AG09319 (cell line): Measurements from ENCODE around the gene PPP1R18.

Experiments
- DNase-seq: peaks from one replicate; pipeline ENCODE4 v3.0.0-alpha.2; 2010; ENCODE audit warnings: low read depth; ENCODE audit errors: extremely low read depth
- TF ChIP-seq, protein P1 (sequence below): IDR thresholded peaks from 2 replicates; pipeline ENCODE4 v1.5.1; 2011; ENCODE audit warnings: low read depth, mild to moderate bottlenecking, inconsistent platforms, low read length, moderate library complexity

PPP1R18 gene

DNA sequence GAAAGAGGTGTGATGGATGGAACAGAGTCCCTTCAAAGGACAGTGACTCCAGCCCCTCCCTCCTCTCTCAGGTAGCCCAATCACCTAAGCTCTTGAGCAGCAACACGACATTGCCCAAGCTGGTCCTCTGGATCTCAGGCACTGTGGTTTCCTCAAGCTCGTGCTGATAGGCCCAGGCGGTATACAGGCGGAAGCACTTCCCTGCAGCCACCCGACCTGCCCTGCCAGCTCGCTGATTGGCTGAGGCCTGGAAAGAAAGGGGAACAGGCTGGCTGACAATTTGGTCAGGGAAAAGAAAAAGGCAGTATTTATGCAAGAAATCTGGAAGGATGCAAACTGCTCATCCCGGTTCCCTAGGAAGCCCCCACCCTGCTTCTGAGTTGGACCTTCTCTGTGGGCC is 29.9 kb downstream of the PPP1R18 start:
- TF ChIP-seq, protein P1, sequence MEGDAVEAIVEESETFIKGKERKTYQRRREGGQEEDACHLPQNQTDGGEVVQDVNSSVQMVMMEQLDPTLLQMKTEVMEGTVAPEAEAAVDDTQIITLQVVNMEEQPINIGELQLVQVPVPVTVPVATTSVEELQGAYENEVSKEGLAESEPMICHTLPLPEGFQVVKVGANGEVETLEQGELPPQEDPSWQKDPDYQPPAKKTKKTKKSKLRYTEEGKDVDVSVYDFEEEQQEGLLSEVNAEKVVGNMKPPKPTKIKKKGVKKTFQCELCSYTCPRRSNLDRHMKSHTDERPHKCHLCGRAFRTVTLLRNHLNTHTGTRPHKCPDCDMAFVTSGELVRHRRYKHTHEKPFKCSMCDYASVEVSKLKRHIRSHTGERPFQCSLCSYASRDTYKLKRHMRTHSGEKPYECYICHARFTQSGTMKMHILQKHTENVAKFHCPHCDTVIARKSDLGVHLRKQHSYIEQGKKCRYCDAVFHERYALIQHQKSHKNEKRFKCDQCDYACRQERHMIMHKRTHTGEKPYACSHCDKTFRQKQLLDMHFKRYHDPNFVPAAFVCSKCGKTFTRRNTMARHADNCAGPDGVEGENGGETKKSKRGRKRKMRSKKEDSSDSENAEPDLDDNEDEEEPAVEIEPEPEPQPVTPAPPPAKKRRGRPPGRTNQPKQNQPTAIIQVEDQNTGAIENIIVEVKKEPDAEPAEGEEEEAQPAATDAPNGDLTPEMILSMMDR = no peak
- DNase-seq = no peak

DNA sequence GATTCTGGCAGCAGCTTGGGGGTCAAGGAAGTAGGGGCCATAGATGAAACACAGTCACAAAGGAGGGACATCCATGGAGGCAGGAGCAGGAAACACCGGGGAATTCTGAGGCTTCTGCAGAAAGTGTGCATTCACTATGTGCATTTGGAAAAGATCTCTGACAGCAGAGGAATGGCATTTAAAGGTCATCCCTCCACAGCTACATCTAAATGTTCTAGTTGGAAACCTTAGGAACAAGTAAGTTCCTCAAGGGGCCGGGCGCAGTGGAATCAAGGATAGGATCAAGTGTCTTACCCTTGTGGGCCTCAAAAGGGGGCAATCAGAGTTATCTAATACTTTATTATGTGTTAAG is 30.7 kb downstream of the PPP1R18 start:
- DNase-seq = no peak
- TF ChIP-seq, protein P1 = no peak

DNA sequence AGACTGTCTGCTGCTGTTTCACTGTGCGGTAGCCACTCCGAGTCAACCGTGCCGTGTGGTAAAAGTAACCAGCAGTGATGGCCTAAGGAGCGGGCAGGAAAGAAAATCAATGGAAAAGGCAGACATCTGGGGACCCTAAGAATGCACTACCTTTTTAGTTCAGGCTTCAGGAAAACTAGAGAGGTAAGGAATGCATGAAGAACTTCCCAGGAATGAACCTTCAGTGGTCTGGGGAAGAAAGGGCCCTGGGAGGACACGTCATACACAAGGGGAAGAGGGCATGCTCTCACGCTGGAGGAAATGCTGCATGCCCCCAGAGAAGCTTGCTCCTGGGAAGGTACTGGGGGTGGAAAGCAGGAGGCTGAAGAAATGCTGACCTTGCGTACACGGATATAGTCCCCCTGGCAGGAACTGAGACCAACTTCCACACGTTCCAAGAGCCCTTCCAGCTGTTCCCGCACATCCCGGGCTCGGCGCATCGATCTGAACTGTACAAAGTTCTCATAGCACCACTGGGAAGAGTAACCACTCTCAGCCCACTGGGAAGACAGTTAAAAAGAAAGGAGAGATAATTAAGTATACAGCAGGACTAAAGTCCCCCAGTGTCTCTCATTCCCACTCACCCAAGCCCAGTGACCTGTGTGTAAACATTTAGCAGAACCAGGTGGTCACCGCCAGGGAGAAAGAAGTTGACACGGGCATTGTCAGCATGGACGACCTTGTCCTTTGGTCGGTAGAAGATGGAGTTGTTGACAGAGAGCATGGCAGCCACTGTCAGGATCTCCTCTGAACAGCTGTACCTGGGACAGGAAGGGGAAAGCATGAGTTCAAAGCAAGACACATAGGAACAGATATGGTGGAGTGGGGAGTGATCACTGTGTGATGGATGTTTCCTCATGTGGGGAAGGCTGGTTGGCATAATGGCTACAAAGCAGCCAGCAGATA is 31.4 kb downstream of the PPP1R18 start:
- no peak for DNase-seq
- TF ChIP-seq, protein P1 = no peak

DNA sequence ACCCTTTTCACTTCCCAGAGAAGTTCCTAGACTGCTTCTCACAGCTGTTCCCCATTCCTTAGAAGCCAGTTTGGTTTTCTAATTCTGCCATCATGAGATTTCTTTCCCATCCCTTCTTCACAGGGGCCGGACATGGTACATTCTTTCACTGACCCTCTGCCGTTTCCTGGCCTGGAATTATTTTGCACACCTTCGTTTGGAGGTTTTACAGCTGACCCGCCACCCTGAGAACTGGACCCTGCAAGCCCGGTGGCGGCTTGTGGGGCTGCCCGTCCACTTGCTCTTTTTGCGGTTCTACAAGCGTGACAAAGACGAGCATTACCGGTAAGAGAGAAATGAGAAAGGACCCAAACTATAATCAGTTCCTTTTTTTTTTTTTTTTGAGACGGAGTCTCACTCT is 35.3 kb downstream of the PPP1R18 start:
- no peak for DNase-seq
- TF ChIP-seq, protein P1 = no peak

DNA sequence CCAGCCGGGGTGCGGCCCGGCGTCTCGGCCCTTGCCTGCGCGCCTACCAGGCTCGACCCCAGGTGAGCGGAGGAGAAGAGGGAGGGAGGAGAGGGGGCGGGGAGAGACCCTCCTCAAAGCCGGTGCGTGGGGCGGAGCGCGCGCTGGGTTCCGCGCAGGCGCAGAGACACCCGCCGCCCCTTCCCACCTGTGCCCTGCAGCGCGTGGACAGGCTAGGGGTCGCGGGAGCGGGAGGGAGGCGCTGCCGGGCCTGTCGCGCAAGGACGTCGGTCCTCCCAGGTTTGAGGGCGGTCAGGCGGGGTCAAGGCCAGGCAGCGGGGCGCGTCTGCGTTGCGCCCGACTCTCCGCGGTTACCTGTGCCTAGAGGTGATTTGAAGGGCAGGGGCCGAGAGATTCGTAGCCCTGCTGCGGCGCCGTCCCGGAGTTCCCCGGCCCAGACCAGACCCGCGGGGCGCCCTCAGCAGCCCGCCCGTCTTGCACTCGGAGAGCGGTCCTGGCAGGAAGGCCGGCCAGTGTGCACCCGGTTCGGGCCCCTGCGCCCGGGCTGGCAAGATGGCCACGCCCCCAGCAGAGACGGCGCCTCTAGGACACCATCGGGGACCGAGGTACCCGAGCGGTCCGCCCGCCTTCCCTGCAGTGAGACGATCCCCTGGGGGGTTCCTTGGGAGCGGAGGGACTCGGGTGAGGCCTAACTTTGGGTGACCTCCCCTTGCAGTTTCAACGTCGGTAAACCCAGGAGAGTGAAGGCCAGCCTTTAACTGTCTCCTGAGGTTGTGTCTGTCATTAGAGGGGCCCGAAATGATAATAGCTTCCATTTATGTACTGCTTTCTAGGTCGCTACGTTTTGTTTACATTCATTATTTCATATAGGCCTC is 39.0 kb downstream of the PPP1R18 start:
- no peak for DNase-seq
- TF ChIP-seq, protein P1 = no peak

DNA sequence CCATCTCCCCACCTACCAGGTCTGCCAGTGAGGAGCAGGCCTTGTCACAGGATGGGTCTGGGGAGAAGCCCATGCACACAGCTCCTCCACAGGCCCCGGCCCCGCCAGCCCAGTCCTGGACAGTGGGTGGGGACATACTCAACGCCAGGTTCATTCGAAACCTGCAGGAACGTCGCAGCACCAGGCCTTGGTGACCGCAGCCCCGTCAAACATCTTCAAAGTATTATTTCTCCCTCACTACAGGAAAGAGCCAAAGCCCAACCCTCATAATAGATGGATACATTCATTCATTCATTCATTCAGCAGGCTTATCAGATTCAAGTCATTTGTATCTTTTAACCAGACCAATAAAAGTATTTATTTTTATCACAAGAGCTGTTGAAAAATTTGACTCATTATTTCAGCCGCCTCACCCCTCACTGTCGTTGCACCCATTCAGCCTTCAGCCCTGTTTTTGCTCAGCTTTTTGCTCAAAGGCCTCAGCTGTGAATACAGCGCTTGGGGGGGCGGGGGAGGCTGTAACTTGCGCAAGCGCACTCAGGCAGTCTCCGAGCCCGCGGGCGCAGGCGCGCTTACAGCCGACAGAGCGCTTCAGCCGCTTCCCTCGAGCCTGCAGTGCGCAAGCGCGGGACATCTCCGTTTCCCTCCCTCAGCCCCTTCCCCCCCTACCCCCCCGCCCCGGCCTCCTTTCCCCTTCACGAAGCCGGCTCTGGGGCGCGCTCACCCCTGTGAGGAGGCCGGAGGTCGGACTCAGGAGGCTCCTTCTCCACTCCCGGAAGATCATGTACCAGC is 39.8 kb downstream of the PPP1R18 start, which contains the start of gene C6orf136:
Gene C6orf136, plus strand, starts transcription at position 684 of the 792 bp plus-strand sequence. Its CDS starts 99 bp downstream, at position 783.
- DNase-seq = peak; percentile 74

More for the DNA sequence above, 39.8 kb downstream of the PPP1R18 start, which contains the start of gene C6orf136:
- TF ChIP-seq, protein P1 = no peak
